NCI-H2196 treated with DMSO at 0.1 percent for 48 hours (cell line): ENCODE measurements around the gene AGBL3.

ENCODE experiments used
- DNase-seq: peaks from one replicate; lab custom pipeline; 2025; ENCODE audit not compliant: unreplicated experiment; lab: John Stamatoyannopoulos, UW

The AGBL3 gene

GRCh38 chr7:134986363-134987251, at the start of gene AGBL3:
Gene AGBL3 (plus strand): TSS chr7:134986508. CDS start chr7:134987934, 1,426 bp downstream.
- DNase-seq = peak; percentile 97

DNA sequence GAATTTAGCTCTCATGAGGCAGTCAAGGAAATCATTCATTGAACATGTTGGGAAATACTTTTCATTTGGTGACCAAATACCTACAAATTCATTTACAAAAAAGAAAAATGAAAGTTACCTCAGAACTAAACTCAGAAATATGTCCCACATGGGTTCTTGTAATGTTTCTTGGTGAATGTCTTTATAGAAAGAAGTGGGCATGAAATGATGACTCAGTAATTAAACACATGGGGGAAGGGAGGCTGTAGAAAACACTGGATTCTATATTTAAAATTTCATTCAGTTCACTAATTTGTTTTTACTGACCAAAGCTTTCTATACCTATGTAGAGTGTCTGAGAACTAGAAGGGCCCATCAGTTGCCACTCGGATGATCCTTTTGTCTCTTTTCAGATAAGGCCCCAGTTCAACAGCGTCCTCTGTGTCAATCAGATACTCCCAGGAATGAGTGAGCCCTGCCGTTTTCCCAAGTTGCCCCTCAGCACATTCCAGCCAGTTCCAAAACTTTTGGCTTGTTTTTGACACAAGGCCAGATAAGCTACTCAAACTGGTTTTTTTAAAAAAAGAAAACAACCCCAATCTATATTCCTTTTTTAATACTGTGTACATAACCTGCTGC, 49.3 kb upstream of the AGBL3 start:
- DNase-seq = no peak

DNA sequence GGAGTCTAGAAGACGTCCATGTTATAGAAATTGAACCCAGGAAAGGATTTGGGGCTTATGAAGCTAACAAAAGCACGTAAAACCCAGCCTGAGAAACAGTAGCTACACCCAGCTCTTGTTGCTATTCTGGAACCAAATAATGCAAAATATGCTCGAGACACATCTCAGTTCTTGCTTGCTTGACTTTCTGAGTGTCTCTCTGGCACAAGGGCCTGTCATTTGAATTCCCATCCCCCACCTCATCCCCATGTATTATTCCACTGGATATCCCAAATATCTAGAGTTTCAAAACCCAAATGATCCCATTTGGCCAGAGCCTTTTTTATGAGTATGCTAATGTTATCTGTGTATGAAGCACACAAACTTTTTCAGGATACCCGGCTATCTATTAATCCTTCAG, 48.2 kb upstream of the AGBL3 start:
- no peak for DNase-seq

- no peak for DNase-seq
These were observed 47.2 kb upstream of the AGBL3 start for GRCh38 chr7:134939136-134939535.

DNA sequence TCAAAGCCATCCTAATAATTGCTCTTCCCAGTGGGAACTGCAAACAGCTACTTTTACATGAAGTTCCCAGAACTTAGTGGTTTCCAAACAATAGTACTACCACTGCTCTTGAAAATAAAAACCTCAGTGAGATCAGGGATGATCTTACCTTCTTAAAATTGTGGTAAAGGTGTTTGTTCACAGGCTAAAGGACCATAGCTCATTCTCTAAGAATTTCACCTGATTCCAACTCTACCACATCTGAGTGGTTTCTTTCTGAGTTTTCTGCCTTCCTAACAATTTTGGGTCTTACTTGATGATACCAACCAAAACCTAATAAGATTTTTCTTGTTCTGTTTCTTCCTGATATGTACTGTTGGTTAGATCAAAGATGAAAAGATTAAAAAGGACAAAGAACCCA, 45.6 kb upstream of the AGBL3 start:
- DNase-seq = no peak

- DNase-seq = no peak
These were observed 45.0 kb upstream of the AGBL3 start for GRCh38 chr7:134941185-134941900.

DNA sequence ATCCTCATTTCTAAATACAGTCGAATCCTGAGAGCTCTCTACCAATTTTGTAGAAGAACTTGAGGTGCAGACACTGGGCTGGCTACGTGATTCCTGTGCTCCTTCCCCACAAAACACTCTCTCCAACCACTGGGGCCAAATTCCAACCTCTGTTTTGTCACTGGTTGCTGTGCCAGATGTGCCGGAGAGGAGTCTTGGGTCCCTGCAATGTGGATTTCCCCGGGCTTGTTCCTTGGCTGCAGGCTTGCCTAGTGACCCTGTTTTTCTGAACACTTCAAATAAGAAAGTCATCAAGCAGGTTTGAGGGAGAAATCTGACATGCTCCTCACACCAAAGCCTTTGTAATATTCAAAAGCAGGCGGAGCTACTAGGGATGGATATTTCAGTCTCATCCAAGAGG, 44.4 kb upstream of the AGBL3 start:
- DNase-seq = no peak

GRCh38 chr7:134942690-134943466, 43.4 kb upstream of the AGBL3 start:
- no peak for DNase-seq

DNA sequence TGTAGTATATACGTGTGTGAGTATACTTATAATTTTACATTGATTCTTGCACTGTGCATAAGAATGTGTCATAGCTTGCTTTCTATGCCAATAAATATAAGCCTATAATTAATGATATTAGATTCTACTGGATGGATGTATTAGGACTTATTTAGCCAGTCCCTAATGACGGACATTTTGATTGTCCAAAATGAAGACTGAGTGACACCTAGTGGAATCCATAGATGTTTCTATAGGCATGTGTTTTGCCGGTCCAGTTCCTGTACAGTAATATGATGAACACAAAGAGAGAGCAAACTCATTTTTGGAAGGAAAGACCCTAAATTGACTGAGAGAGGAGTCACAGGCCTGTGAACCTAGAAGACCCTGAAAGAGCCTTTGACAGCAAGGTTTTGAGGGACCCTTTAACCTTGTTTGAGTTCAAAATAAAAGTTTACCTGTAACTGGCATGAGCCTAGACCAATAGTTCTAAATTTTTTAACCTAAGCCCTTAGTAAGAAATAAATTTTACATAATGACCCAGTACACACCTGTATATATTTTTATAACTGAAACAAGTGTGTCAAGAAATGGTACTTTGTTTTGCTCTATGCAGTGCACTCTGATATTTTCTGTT, 42.4 kb upstream of the AGBL3 start:
- no peak for DNase-seq

GRCh38 chr7:134945691-134946090, 40.6 kb upstream of the AGBL3 start:
- no peak for DNase-seq

GRCh38 chr7:134946260-134946659, 40.0 kb upstream of the AGBL3 start:
- no peak for DNase-seq

DNA sequence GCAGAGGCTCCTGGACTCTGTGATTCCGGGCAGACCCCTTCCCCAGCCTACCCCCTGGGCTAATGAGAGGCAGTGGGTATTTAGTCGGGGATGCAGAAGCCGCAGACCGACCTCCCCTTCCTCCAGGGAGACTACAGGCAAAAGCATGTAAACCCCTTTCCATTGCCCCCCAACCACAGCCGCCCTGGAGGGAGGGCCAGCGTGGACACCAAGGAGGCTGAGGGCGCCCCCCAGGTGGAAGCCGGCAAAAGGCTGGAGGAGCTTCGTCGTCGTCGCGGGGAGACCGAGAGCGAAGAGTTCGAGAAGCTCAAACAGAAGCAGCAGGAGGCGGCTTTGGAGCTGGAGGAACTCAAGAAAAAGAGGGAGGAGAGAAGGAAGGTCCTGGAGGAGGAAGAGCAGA, 39.0 kb upstream of the AGBL3 start:
- DNase-seq = no peak

- no peak for DNase-seq
These were observed 38.5 kb upstream of the AGBL3 start for GRCh38 chr7:134947831-134948230.

DNA sequence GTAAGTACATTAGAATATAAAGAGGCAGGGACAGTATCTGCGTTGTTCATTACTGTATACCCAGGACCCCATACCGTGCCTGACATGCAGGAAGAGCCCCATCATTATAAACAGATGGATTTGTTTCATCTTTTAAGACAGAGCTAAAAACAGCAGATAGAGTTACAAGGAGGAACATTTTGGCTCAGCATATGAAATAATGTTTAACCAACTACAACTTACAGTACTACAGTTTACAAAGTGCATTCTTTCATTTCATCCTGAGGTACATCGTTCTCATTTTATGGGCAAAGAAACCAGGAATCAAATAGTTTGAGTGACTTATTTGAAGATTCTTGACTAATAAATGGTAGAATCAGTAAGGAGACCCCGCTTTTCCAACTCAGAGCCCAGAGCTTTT, 38.1 kb upstream of the AGBL3 start:
- no peak for DNase-seq

- no peak for DNase-seq
These were observed 37.6 kb upstream of the AGBL3 start for GRCh38 chr7:134948736-134949135.

- DNase-seq = no peak
These were observed 37.1 kb upstream of the AGBL3 start for GRCh38 chr7:134949171-134949570.

DNA sequence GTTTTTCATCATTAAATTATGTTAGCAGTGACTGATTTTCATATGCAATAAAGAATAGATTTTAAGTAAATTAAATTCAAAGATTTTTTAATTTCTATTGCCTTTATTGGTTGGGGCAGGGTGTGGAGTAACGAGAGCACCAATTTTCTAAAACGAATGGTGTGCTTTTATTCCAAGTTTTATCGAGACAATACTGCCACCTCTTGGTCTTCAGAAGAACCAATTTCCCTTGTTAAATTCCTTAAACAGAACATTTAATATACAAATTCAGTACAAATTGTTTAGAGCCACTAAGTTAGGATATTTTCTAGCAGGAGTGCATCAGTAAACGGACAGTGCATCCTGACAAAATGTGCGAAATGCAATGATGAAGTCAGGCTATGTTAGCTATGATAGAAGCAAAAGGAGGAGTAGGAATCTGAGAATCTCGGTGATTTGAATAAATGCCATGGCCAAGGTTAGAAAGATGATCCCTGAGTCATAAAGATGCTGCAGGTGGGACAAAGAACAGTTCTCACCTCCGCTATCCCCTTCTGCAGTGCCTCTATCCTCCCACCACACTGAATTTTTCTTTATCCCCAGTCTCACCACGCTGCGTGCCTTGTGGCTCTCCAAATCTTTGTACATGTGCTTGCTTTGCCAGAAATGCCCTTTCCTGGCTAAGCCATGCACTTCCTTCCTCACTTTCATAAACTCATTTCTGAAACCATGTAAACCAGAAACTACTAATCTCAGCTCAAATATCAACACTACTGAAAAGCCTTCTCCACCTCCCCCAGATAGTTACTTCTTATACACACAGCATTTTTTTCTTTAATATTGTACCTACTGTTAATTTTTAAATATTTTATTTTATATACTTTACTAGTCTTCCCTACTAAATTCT, 31.9 kb upstream of the AGBL3 start:
- peak; percentile 20 for DNase-seq

- no peak for DNase-seq
These were observed 29.3 kb upstream of the AGBL3 start for GRCh38 chr7:134957005-134957404.

GRCh38 chr7:134959810-134960209, 26.5 kb upstream of the AGBL3 start:
- DNase-seq = no peak
